Suppressor macrophage treated with lipopolysaccharide for 1 hour (primary cell): ENCODE results near the gene ROCK2.

ENCODE experiments used
- DNase-seq, 3 donors: peaks; one replicate each; pipeline ENCODE4 v3.0.0-alpha.2; 2020 to 2022

Gene ROCK2

GRCh38 chr2:11144738-11145079, 199.7 kb downstream of the ROCK2 start:
- no peak for DNase-seq

- no peak for DNase-seq
These were observed 200.2 kb downstream of the ROCK2 start for GRCh38 chr2:11144077-11144737.

- DNase-seq, result no peak
These were observed 201.4 kb downstream of the ROCK2 start for GRCh38 chr2:11142987-11143386.

GRCh38 chr2:11142330-11142729, 202.1 kb downstream of the ROCK2 start:
- no peak for DNase-seq

GRCh38 chr2:11141319-11141718, 203.1 kb downstream of the ROCK2 start:
- DNase-seq, result no peak

- no peak for DNase-seq
These were observed 203.9 kb downstream of the ROCK2 start for GRCh38 chr2:11140492-11140891.

- DNase-seq, result no peak
These were observed 210.1 kb downstream of the ROCK2 start for GRCh38 chr2:11134349-11134748.

GRCh38 chr2:11133936-11134320, 210.5 kb downstream of the ROCK2 start:
- DNase-seq, result no peak

GRCh38 chr2:11133238-11133935, 211.0 kb downstream of the ROCK2 start:
- no peak for DNase-seq

GRCh38 chr2:11132036-11132671, 212.3 kb downstream of the ROCK2 start:
- DNase-seq, result no peak

GRCh38 chr2:11131166-11131920, 213.1 kb downstream of the ROCK2 start:
- no peak for DNase-seq
